ENCODE measurements around the gene MAD2L1.
A peak's percentile ranks its signal among the peaks of the same experiment; 100 is the strongest.
"Not testable (repeated sequence)": the region's sequence is repeated elsewhere in the genome, so short reads cannot be mapped to it uniquely, and the experiment has no call there.

MAD2L1 gene
- long read RNA-seq, donor 1, full-length matches to known transcripts: 47 of 47 reads
- long read RNA-seq, donor 1, partial matches to known transcripts: 0 of 47 reads
- long read RNA-seq, donor 1, other reads (novel, unspliced or antisense): 0 of 47 reads
- long read RNA-seq, donor 2, full-length matches to known transcripts: 32 of 32 reads
- long read RNA-seq, donor 2, partial matches to known transcripts: 0 of 32 reads
- long read RNA-seq, donor 2, other reads (novel, unspliced or antisense): 0 of 32 reads
- long read RNA-seq, donor 3, full-length matches to known transcripts: 9 of 9 reads
- long read RNA-seq, donor 3, partial matches to known transcripts: 0 of 9 reads
- long read RNA-seq, donor 3, other reads (novel, unspliced or antisense): 0 of 9 reads
- long read RNA-seq, donor 4, full-length matches to known transcripts: 19 of 19 reads
- long read RNA-seq, donor 4, partial matches to known transcripts: 0 of 19 reads
- long read RNA-seq, donor 4, other reads (novel, unspliced or antisense): 0 of 19 reads
- long read RNA-seq, donor 5, full-length matches to known transcripts: 39 of 39 reads
- long read RNA-seq, donor 5, partial matches to known transcripts: 0 of 39 reads
- long read RNA-seq, donor 5, other reads (novel, unspliced or antisense): 0 of 39 reads
- long read RNA-seq, donor 6, full-length matches to known transcripts: 31 of 31 reads
- long read RNA-seq, donor 6, partial matches to known transcripts: 0 of 31 reads
- long read RNA-seq, donor 6, other reads (novel, unspliced or antisense): 0 of 31 reads
- long read RNA-seq, donor 7, full-length matches to known transcripts: 34 of 49 reads
- long read RNA-seq, donor 7, partial matches to known transcripts: 15 of 49 reads
- long read RNA-seq, donor 7, other reads (novel, unspliced or antisense): 0 of 49 reads
- long read RNA-seq, donor 8, full-length matches to known transcripts: 23 of 23 reads
- long read RNA-seq, donor 8, partial matches to known transcripts: 0 of 23 reads
- long read RNA-seq, donor 8, other reads (novel, unspliced or antisense): 0 of 23 reads

DNA sequence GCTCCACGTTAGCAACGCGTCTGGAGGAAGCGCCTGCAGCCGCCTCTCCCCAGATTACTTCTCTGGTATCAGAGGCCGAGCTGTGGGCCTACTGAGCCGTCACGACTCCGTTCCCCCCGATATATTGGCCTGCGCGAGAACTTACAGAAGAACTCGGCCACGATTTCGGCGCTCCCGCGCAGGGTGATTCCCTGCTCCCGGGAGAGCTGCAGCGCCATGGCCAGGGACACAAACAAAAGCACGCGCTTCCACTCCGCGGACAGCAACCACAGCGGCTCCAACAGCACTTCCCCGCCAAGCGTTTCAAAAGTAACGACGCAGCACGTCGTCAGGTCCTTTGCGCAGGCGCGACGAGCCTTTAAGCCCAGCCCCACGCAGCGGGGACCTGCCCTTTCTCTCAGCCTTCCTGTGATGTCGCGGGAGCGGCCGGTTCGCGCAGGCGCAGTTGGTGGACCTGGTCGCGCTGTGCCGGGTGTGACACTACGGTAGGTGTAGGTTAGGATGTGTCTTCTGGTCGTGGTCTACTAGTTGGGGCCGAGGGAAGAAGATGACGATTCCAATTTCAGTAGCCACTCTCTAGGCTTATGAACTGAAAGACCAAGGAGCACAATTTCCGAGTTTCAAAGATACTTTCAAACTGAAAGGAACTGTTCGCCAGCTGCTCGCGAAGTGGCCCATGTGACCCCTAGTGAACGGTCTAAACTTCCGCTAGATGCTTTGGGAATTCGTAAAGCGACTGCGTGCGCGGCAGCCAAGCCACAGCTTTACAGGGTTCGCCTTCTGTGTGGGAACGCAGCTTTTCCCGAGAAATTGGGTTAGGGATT lies at the start of gene MAD2L1:
Gene MAD2L1, minus strand, starts transcription at position 332 of the 824 bp plus-strand sequence. Its CDS starts 114 bp downstream, at position 218.
- peak; percentile 93 for DNase-seq

DNA sequence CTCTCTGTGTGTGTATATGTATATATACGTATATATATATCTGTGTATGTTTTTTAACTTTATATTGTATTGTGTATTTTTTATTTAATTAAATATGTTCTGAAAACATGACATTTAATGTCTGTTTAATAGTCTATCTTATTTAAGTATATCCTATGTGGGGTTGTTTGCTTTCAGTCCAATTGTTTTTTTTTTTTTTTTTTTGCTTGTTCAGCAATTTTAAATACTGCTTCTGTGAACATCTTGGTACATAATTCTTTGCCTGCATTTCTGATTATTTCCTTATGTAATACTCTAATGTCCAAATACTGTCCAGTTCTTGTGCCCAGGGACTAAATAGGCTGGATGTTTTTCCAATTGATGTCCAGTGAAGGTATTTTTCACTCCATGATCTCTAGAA lies 45.1 kb upstream of the MAD2L1 start:
- no peak for DNase-seq

DNA sequence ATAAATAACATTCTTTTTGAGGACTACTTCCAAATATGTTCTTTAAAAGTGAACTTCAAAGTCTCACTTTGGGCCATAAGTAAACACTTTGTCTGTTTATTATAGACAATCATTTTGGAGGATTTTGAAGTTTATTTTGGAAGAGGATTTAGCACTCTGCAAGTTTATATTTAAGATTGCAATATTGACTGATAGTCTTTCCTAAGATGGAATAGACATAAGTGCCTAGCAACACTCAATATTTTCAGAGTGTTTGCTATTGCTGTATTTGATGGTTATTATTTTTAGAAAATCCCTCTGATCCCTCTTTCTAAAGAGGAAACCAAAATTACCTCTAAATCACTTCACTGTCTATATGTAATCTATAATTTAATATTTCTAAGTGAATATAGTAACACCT lies 42.8 kb upstream of the MAD2L1 start:
- DNase-seq: no peak

DNA sequence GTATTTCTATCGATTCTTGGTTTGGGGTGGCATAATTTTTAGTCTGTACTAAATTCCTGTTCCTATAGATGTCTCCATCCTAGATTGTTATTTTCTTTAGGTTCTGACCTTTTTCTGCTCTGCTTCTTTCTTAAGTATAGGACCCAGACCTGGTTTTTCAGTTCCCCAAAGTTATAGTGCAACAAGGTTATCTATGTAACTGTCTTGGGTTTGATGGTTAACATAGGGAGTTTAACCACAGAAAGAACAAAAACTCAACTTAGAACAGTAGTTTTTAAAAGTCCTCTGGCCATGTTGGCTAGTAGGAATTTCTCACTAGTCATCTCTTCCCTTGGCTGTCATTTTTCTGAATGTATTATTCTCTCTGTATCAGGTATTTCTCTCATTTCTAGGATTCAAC lies 38.8 kb upstream of the MAD2L1 start:
- no peak for DNase-seq

DNA sequence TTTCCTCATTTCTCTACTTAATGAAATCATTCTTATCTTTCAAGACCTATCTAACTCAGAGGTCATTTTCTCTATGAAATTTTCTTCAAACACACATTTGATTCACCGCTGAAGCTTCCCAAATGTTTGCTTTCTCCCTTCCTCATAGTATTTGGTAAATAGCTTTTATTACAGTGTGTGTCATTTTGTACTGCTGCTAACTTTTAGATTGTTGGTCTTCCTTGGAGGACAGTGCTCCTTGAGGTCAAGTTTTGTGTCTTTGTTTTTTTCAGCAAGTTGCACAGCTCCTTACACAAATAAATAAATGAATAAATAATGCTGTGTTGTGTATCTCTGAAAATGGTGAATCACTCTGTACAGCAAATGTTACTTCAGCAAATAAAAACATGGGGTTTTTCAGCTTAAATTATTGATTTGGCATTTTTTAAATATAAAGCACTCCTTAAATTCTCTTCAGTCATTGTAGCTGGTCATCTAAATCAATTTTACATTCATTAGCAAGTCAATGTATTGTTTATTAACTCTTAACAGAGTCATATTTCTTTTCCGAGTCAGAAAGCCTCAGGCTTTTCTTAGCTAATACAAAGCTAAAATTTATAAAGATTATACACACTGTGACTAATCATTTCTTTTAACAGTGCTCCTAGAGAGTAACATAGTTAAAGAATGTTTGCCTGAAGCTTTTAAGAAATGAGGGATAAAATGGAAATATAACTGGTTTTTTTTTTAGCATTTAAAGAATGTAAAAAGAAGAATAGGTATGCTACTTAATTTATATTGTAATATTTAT lies 30.1 kb upstream of the MAD2L1 start:
- no peak for DNase-seq

DNA sequence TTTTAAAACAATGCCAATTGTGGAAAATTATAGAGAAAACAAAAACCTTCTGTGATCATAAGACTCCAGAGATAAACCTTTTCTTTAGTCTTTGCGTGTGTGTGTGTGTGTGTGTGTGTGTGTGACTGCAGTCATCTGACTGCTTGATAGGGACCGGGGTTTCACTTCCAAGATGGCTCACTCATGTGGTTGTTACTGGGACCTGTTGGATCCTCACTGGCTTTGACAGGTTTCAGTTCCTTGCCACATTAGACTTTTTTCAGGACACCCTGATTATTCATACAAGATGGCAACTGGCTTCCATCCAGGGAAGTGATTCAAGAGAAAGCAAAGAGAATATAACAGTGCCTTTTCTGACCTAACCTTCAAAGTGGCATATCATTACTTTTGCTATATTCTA lies 21.9 kb upstream of the MAD2L1 start:
- DNase-seq: no peak

DNA sequence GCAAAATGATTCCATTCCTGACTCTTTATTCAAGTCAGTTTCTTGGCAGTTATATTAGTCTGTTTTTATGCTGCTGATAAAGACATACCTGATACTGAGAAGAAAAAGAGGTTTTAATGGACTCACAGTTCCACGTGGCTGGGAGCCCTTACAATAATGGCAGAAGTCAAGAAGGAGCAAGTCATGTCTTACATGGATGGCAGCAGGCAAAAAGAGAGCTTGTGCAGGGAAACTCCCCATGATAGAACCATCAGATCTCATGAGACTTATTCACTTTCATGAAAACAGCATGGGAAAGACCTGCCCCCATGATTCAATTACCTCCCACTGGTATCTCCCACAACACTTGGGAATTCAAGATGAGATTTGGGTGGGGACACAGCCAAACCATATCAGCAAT lies 21.4 kb upstream of the MAD2L1 start:
- DNase-seq: not testable (repeated sequence)

DNA sequence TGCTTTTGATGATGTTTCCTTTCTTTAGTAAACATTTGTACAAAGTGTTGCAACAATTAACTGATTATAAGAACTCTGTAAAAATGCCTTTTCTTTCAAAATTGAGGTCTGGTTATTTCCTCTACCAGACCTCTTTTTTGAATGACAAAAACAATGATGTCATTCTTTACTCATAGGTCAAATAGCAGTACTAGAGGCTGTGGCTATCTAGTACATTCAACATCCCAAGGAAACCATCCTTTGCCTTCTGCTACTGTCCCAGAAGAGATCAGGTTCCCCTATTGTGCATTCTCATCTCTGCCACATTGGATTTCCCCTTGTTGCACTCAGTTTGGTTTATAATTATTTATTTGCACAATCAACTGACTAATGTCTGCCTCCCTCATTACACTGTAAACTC lies 19.1 kb upstream of the MAD2L1 start:
- no peak for DNase-seq

DNA sequence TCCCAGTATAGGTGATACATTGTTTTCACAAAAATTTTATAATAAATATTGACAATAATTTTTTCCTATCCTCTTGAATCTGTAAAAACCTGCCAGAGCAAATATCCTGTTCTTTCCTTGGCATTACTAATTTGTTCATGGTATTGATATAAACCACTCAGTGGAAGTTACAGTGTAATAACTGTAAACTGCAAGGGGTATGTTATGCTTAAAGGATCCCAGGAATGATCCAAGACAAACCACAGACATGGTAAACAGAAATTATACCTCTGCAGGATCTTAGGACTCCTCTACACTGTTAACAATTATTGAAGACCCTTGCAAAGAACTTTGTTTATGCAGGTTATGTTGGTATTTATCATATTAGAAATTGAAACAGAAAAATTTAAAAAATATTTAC lies 17.7 kb upstream of the MAD2L1 start:
- DNase-seq: no peak

DNA sequence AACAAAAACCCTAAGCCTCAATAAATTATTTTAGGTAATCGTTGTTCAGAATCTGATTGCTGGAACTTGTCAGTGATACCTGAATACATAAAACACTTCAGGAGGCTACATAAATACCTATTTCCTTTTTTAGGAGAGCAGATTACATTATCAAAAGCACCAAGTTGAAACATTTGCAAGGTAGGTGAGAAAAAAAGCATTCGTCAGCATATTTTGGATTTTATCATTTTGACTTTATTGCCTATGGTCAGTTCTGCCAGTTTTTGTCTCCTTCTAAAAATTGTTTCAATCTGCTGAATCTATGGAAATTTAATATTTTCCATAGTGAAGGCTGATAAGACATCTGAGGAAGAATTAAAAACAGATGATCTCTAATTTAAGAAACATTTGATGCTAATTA lies 16.5 kb upstream of the MAD2L1 start:
- DNase-seq: no peak

DNA sequence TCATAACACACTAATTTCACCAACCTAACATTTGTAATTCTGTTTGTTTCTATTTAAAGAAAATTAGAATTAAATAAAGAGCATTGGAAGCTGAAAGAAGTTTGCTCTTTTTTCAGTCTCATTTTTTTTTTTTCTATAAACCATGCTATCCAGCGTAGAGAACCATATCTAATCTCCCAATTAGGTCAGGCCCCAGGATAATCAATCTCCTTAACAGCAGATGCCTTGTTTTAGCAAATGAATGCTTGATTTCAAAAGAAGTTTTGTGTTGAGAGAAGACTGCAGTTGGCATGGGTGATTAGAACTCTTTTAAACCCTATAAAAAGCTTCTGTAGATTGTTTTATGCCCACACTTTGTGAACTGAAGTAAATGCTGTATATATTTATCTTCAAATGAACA lies 15.6 kb upstream of the MAD2L1 start:
- DNase-seq: no peak

DNA sequence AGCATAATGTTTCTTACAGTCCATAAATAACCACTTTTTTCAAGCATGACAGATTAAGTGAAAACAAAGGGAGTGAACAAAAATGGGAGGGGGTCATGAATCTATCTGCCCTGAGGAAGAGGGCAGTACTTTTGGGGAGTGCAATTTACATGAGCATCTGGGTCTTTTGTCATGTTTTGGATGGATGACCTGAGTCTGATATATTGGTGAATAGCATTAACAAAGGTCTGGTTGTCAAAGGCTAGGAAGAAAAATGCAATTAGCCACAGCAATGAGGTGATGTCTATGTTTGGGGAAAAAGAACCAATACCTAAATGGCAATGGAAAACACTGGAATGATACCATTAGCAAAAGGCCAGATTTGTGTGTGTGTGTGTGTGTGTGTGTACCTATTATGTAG lies 15.1 kb upstream of the MAD2L1 start:
- DNase-seq: no peak

DNA sequence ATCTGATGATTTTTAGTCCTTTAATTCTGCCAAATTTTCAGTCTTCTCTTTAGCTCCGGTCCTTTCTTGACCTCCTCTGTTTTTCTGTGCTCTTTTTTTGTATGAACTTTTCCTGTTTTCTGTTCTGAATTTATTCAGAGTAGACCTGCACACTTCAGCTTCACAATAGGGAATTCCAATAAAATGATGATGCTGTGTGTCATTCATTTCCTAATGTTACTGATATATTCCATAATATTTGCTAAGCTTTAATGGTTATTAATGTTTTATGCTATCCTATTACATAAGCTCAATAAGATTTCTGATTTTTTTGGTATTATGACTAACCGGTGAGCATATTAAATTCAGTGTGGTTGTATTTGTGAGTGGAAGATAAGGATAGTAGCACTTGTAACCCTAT lies 13.9 kb upstream of the MAD2L1 start:
- no peak for DNase-seq

DNA sequence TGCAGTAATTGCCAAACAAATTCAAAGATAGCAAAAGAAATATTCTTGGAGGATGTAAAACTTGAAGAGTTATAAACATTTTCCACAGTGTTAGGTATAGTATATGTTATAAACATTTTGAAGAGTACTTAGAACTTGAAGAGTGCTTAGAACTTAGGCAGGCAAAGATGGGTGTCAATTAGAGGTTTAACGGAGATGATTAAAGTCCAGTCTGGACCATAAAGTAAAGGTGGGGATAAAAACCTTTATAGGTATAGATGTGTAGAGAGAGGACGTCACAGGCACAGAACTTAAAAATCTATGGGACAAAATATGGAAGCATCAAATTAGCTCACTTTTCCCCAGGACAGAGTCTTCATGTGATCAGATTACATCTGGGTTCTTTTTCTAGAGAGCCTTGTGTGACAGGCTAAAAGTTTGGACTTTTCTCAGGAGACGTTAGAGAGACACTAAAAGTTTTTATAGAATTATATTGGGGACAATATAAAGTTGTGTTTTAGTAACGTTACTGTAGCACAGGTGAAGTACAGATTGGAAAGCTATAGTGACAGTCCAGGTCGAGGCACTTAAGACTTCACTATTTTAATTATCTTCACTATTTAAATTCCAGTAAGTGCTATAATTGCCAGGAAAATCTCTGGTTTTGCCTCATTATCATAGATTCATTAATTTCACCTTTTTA lies 13.3 kb upstream of the MAD2L1 start:
- DNase-seq: no peak

DNA sequence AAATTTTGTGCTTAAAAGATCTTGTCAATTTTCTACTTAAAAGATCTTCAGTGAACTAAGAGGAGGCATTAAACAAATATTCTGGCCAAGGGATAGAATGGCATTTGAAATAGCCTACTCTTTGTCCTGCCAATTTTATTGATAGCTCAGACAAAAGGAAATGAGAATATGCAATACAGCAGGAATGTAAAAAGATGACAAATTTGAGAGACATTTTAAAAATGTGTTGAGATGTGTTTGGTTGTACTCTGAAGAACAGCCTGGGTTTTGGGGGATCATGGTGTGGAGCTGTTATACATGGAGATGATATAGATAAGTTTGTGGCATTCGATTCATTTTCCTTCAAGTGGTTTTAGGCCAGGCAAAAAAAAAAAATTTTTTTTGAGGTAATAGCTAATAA lies 11.6 kb upstream of the MAD2L1 start:
- DNase-seq: no peak

DNA sequence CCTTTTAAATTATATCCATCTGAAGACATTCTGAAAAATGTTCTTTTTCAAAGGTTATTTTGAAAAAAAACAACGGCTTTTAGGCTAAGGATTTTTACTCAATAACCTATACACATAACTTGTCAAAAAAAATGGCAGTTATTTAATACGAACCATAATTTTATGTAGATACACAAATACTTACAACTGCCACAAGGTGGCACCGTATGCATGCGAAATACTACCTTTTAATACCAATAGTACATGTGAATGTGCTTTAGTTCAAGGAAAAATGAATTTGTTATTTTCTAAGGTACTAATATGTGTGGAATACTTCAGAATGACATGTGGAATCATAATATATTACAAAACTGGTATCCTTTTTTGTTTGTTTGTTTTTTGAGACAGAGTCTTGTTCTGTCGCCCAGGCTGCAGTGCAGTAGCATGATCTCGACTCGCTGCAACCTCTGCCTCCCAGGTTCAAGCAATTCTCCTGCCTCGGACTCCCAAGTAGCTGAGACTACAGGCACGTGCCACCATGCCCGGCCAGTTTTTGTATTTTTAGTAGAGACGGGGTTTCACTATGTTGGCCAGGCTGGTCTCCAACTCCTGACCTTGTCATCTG lies 4.6 kb upstream of the MAD2L1 start:
- DNase-seq: no peak

DNA sequence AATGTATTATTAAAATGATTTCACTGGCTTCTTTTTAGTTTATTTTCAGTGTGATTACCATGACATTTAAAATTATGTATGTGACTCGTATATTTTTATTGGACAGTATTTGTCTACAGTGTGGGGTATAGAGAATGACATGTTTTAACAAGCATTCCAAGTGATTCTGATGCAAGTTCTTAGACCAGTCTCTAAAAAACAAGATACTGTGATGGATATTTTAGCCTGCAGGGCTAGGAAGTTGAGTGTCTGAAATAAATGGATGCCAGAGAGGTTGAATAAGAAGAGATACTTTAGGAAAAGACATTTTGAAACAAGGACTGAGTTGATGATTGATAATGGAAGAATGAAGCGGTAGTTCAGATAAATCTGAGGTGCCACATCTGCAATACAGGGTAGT lies 3.5 kb upstream of the MAD2L1 start:
- no peak for DNase-seq

DNA sequence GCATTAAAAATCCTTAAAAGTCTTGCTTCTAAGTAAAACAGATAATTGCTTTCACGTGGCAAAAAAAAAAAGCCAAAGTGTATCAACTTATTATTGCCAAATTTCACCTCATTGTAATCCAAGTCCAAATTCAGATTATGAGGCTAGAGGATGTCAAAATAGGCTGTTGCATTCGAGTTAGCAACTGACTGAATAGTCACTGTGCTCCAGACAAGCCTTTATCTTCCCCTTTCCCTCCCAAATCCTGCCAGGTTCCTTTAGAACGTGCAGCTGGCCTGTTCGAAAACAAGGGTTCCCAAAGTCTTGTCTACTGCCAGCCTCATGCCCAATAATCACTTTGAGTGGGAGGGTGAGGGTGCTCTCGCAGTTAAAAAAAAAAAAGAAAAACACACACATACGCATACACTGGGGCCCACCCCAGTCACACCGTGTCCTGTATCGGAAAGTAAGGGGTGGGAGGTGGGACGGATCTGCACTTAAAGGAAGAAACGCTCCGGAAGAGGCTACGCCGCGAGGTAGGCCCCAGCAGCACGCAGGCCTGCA lies 603 bp downstream of the MAD2L1 start:
- DNase-seq: no peak

DNA sequence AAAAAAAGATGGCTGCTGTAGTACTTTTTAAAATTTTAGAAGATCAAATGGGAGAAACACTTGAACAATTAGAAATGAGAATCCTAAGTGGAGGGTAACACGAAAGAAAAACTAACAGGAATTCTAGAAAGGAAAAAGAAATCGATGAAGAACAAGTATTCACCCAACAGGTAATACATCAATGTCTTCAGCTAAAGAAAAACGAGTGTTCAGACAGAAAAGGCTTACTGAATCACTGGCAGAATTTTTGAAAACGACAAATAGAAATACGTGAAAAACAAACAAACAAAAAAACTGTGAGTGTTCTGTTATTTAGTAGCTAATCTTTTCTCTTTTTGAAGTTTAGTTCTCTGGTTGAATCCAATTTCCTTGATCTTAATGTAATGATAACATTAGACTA lies 1.8 kb downstream of the MAD2L1 start:
- no peak for DNase-seq

DNA sequence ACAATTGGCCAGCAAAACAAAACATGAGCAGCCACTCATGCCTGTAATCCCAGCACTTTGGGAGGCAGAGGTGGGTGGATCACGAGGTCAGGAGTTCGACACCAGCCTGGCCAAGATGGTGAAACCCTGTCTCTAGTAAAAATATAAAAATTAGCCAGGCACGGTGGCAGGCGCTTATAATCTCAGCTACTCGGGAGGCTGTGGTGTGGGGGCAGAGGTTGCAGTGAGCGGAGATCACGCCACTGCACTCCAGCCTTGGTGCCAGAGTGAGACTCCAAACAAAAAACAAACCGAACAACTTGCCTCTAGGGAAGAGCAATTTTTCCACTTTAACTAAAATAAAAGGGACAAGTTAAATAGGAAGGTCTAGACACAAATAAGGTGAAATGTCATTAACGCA lies 2.9 kb downstream of the MAD2L1 start:
- DNase-seq: not testable (repeated sequence)

All from right kidney (tissue), 9 donors.